ENCODE results near the gene FIG4.

GRCh38 chr6:109770779-109771178 is 79.7 kb downstream of the FIG4 start:
- TF ChIP-seq, protein P1, sequence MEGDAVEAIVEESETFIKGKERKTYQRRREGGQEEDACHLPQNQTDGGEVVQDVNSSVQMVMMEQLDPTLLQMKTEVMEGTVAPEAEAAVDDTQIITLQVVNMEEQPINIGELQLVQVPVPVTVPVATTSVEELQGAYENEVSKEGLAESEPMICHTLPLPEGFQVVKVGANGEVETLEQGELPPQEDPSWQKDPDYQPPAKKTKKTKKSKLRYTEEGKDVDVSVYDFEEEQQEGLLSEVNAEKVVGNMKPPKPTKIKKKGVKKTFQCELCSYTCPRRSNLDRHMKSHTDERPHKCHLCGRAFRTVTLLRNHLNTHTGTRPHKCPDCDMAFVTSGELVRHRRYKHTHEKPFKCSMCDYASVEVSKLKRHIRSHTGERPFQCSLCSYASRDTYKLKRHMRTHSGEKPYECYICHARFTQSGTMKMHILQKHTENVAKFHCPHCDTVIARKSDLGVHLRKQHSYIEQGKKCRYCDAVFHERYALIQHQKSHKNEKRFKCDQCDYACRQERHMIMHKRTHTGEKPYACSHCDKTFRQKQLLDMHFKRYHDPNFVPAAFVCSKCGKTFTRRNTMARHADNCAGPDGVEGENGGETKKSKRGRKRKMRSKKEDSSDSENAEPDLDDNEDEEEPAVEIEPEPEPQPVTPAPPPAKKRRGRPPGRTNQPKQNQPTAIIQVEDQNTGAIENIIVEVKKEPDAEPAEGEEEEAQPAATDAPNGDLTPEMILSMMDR (IDR thresholded peaks at IDR 0.05; ENCODE audit: insufficient read depth, low read length, poor library complexity, severe bottlenecking): no peak
- TF ChIP-seq EZH2phosphoT487 (conservative IDR thresholded peaks at IDR 0.05; ENCODE audit: low read length): no peak

Measured in SU-DHL-6 (cell line).